ENCODE data around the gene PIK3R6.
"Not testable (repeated sequence)": the region's sequence is repeated elsewhere in the genome, so short reads cannot be mapped to it uniquely, and the experiment has no call there.

The PIK3R6 gene

GRCh38 chr17:8872036-8872704 is 4.7 kb upstream of the PIK3R6 start:
- DNase-seq = no peak

- DNase-seq = no peak
Measured at GRCh38 chr17:8871081-8871581, 3.7 kb upstream of the PIK3R6 start.

DNA sequence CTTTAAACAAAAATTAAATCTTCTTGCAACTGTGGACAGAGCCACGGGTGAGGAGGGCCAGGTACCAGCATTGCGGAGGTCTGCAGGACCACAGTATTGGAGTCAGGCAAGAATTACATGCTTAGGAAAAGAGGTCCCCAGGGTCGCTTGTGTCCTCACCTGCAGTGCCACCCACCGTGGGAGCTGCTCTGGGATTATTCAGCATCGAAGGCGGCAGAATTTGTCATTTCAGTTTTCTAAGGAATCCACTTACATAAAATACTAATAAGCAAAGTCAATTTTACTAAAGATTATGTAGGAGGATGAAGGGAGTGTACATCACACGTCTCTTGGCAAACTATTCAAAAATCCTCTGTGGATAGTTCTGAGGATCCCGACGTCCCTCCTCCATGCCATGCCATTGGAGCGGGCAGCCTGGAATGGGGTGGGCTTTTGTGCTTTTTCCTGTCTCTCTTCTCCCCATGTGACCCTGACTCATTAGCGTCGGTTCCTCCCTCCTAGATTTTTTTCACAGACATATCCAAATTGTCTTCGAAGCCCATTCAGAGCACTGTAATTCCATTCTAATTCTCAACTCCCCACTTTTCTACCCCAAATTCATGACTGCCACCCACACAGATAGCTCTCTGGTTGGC is 3.0 kb upstream of the PIK3R6 start:
- DNase-seq = no peak

- DNase-seq = no peak
Measured at GRCh38 chr17:8869114-8869815, 1.8 kb upstream of the PIK3R6 start.

GRCh38 chr17:8868529-8868951 is 1.1 kb upstream of the PIK3R6 start:
- no peak for DNase-seq

DNA sequence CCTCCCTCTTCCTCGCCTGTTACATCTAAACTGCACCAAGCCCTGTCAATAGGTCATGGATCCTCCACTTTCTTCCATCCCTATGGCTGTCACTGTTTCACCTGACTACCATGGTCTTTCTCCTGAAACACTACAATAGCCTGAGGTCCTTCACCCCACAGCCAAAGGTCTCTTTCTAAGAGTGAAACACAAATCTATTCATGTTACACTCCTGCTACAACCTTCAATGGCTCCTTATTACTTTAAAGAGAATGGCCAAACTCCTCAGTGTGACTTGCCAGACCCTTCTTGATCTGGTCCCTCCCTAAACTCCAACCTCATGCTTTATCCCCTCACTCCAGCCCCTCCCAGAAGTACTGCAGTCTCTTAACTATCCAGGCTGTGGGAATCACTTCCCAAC is 618 bp upstream of the PIK3R6 start:
- DNase-seq = no peak

DNA sequence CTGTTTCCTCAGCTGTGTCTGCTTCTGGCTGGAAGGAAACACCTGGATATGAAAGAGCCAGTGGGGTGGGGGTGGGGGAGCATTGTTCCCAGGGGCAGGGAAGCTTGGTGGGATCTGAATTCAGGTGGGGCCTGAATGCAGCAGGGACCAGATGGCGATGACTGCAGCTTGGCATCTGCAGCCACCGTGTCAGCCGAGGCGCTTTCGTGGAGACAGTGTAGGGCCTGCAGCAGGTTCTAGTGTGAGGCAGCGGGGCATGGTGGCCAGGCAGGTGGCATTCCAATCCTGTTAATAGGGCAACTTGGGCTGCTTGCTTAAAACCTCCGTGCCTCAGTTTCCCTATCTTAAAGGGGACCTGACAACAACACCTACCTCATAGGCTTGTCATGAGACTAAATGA is 1.7 kb downstream of the PIK3R6 start:
- no peak for DNase-seq

DNA sequence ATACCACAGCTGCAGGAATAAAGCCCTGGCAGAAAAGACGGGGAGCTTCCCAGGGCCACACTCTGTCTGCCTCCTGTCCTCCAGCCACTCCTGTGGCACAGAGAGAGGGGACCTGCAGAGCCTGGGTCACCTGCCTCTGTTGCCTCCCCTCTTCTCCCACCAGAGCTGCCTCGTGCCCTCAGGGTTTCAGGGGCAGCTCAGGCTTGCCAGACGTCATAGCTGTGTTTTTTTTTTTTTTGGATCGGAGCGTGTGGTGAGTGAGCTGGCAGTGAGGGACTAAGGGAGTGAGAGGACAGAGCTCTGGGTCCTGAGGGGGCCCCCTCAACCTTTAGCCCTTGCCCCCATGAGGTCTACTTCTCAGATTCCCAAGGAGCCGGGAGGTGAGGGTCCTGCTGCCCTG is 2.1 kb downstream of the PIK3R6 start:
- DNase-seq = no peak

DNA sequence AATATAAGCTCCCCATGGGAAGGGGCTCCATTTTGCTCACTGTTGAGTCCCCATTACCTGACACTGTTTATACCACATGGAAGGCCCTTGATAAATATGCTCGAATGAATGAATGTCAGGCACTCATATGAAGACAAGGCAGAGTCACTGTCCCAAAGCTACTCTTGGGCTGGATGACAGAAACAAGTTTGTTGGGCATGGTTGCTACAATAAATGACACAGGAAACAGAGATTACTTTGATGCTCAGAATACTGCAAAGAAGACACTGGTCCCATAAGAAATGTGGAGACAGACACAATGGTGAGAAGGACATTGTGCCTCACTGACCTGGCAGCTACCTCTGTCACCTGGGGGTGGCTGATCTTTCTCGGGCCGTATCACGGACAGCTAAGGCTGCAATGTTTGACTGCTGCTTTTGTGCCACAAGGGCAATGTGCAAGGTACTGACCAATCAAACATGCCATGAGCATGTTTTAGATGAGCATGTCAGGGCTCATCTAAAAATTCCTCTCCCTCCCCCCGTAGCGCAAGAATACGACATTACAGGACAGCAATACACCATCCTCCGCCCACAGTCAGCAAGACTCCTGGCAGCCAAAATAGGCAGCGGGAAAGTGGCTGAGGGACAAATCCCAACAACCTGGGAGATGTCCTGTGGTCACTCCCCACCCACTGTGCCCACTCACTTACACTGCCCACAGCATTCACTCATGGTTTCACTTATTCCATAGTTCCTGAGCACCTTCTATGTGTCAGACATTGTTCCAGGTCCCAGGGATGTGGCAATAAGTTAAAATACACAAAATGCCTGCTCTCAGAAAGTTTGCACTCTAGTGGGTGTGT is 5.0 kb downstream of the PIK3R6 start:
- DNase-seq = no peak

DNA sequence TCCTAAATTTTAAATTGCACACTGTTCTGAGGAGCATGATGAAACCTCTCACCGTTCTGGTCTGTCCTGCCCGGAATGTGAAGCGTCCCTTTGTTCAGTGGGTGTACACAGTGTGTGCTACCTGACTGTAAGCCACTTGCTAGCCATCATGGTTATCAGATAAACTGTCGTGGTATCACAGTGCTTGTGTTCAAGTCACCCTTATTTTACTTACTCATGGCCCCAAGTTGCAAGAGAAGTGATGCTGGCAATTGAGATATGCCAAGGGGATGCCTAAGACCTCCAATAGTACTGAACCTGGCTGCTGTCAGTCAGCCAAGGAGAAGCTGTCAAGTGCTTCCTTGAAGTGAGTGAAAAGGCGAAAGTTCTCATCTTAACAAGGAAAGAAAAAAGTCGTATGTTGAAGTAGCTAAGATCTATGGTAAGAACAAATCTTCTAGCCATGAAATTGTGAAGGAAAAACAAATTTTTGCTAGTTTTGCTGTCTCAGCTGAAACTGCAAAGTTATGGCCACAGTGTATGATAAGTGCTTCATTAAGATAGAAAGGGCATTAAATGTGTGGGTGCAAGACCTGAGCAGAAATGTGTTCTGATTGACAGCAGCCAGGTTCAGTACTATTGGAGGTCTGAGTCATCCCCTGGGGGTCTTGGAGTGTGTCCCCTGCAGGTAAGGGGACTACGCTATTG is 5.8 kb downstream of the PIK3R6 start:
- DNase-seq = no peak

DNA sequence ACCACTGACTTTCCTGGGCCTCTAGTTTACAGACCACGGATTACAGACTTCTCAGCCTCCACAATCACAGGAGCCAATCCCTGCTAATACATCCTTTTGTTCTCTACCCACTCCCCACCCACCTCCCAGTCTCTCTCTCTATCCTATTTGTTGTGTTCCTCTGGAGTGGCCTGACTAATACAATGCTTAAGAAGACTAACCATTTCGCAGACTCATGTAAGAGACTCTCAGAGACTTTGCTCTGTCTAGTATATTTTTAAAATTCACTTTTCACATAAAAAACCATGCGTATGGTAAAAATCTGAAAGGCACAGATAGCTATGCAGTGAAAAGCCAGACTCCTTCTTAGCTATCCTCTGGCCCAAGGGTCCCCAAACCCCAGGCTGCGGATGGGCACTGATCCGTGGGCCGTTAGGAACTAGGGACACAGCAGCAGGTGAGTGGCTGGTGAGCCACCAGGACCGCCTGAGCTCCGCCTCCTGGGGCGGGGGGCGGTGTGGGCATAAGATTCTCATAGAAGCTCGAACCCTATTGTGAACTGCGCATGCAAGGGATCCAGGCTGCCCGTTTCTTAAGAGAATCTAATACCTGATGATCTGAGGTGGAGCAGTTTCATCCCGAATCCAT is 7.6 kb downstream of the PIK3R6 start:
- no peak for DNase-seq

- no peak for DNase-seq
Measured at GRCh38 chr17:8859027-8859803, 8.3 kb downstream of the PIK3R6 start.

GRCh38 chr17:8857919-8858318 is 9.6 kb downstream of the PIK3R6 start:
- DNase-seq = no peak

DNA sequence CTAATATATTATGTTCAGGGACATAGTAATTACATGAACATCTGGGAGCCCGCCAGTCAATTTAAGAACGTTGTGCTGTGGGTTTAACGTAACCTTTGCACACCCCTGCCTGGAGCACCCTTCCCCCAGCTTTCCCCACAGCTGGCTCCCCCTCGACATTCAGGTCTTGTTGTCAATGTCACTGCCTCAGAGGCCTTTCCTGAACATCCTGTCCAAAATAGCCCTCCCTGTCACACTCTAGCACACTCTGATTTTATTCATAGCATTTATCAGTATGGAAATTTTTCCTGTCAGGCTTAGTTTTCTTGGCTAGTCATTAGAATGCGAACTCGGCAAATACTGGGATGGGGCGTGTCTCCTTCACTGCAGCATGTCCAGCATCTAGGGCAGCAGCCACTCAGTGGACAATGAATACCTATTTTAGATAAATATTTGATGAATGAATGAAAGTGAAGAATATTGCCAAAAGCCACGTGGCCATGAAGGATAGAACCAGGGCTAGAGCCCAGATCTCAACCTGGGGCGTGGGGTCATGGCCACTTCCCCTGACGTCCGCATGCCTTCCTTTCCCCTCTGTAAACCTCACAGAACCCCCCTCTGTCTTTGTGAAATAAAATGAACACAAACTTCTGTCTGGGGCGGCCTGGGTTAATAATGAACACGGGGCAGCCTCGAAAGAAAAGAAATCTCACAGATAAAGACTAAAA is 10.5 kb downstream of the PIK3R6 start:
- no peak for DNase-seq

GRCh38 chr17:8856205-8856603 is 11.3 kb downstream of the PIK3R6 start:
- not testable (repeated sequence) for DNase-seq

- DNase-seq = no peak
Measured at GRCh38 chr17:8855477-8856204, 11.8 kb downstream of the PIK3R6 start.

DNA sequence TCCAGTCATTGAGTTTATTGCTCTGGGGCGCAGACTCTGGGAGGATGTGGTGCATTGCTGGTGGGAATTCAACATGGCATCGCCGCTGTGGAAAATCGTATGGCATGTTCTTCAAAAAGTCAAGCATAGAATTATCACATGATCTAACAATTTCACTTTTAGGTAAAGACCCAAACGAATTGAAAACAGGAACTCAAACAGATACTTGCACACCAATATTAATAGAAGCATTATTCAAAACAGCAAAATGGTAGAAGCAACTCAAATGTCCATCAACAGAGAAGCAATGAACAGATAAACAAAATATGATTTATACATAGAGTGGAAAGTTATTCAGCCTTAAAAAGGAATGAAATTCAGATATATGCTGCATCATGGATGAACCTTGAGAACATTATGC is 15.9 kb downstream of the PIK3R6 start:
- DNase-seq = no peak

DNA sequence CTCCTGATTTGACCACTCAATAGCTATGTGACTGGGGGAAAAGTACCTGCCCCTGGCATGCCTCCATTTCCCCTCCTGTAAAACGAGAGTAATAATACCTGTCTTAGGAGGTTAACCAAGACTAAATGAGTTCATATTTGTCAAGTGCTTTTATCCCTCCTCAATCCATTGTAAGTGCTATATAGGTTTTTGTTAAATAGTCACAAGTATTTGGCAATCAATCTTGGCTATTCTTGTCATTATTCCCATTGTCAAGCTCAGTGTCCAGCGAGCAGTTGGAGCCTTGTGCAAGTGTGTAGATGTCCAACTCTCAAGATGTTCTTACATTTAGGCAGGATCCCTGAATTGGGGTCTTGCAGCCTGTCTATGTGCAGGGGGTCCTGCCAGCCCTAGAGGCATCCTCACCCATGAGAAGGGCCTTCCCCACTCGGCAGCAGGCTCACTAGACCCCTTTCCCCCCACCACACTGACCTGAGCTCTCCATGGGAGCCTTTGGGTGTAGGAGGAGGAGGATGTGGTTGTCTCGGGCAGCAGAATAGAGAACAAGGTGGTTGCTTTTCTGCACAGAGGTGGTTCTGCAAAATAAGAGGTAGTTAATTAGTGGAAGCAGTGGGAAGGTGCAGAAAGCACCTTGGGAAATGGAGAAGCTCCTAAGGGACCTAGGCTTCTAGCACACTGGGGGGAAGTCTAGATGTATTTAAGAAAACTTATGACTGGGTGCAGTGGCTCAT is 18.0 kb downstream of the PIK3R6 start:
- DNase-seq = no peak

DNA sequence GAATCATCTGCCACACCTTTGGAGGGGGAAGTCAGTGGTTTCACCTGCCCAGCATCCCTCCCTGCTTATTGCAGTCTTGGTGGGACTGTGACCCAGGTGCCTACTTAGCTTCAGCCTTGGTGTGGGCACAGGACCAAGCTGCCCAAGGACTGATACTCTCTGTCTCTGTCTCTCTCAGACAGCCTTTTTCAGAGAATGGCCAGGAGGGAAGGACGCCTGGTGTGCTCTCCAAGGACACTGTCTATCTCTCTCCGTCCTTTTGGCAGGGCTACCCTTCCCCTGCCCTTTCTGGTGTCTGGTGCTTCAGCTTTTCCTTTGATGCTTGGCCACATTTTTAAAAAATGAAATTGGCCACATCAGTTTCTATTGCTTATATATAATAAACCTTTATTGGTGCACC is 19.6 kb downstream of the PIK3R6 start:
- DNase-seq = no peak

All from activated naive CD4-positive, alpha-beta T cell (primary cell).